Measurements from ENCODE around the gene PHYHD1. TPM values are rescaled to one million over a fixed set of nuclear protein-coding genes. Genes with fewer than 3 reads are reported as not detected.

The PHYHD1 gene
- total RNA-seq, 2 donors from 2014 or later: 15.2 to 18.0 TPM

DNA sequence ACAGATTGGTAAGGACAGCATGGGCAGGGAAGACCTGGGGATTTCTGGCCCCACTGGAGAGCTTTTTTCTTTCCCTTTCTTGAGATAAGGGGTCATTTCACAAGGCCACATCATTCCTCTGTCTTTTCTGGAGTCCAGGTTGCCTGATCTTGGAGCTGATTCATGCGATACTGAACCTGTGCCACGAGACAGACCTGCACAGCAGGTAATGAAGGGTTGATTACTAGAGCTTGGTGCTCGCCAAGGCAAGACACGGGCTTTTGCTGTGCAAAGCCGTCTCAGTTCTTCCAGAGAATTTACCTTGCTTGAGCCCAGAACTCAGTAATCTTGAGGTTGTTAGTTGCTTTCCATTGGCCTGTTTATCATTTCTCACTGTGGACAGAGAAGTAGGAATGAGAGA lies 65.9 kb downstream of the PHYHD1 start:
- Histone ChIP-seq H3K27me3 (ENCODE audit: control insufficient read depth, insufficient read depth, low read length, poor library complexity, severe bottlenecking) (no peaks in the 10 kb centered on the region), H3K27ac (ENCODE audit: low read depth, low read length) (no peak overlapping the region), H3K4me1 (ENCODE audit: control insufficient read depth, insufficient read depth, low read length) (no peaks in the 10 kb centered on the region), H3K4me3 (ENCODE audit: low read length) (no peak overlapping the region), H3K9ac (ENCODE audit: extremely low read depth, low read length, poor library complexity, severe bottlenecking) (no peak overlapping the region), H3K36me3 (ENCODE audit: control insufficient read depth, insufficient read depth, low read length) (peaks cover 70% of the 10 kb centered on the region), H3K9me3 (ENCODE audit: control insufficient read depth, low read length) (no peaks in the 10 kb centered on the region)
- no peaks in the 10 kb centered on the region for H3K27me3 Mint-ChIP-seq (ENCODE audit: insufficient read depth)
- WGBS, 2 experiments (ENCODE audit: insufficient coverage in 1 of 2, insufficient read length in 1 of 2): 92 to 94% methylated on average over 5 of the region's 5 CpGs
- no peak overlapping the region for H3K4me3 Mint-ChIP-seq
- H3K9me3 Mint-ChIP-seq: no peaks in the 10 kb centered on the region
- TF ChIP-seq, protein P1, sequence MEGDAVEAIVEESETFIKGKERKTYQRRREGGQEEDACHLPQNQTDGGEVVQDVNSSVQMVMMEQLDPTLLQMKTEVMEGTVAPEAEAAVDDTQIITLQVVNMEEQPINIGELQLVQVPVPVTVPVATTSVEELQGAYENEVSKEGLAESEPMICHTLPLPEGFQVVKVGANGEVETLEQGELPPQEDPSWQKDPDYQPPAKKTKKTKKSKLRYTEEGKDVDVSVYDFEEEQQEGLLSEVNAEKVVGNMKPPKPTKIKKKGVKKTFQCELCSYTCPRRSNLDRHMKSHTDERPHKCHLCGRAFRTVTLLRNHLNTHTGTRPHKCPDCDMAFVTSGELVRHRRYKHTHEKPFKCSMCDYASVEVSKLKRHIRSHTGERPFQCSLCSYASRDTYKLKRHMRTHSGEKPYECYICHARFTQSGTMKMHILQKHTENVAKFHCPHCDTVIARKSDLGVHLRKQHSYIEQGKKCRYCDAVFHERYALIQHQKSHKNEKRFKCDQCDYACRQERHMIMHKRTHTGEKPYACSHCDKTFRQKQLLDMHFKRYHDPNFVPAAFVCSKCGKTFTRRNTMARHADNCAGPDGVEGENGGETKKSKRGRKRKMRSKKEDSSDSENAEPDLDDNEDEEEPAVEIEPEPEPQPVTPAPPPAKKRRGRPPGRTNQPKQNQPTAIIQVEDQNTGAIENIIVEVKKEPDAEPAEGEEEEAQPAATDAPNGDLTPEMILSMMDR (conservative IDR thresholded peaks at IDR 0.05): no peak
- H3K27ac Mint-ChIP-seq: no peak overlapping the region
- no peaks in the 10 kb centered on the region for H3K4me1 Mint-ChIP-seq
- H3K36me3 Mint-ChIP-seq (ENCODE audit: low read depth): peaks cover 73% of the 10 kb centered on the region
- DNase-seq: no peak

DNA sequence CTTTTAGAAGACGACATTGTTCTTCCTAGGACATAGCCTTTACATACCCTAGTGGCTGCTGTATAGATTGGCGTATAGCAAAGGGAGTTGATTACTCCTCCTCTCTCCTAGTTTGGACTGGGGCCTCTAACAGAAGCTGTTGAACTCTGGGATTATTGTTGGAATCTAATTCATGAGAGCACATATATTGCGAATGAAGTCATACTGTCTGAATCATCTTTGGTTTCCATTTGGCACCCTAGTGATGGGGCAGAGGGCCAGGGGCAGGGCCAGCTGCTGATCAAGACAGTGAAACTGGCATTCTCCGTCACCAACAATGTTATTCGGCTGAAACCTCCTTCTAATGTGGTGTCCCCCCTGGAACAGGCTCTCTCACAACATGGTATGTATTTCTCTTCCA lies 67.0 kb downstream of the PHYHD1 start:
- no peaks in the 10 kb centered on the region for H3K27me3 Mint-ChIP-seq (ENCODE audit: insufficient read depth)
- TF ChIP-seq, protein P1 (conservative IDR thresholded peaks at IDR 0.05): no peak
- H3K9ac ChIP-seq (ENCODE audit: extremely low read depth, low read length, poor library complexity, severe bottlenecking): no peak overlapping the region
- no peaks in the 10 kb centered on the region for H3K9me3 Mint-ChIP-seq
- H3K36me3 Mint-ChIP-seq (ENCODE audit: low read depth): peaks cover 64% of the 10 kb centered on the region
- no peak for DNase-seq
- no peaks in the 10 kb centered on the region for H3K27me3 ChIP-seq (ENCODE audit: control insufficient read depth, insufficient read depth, low read length, poor library complexity, severe bottlenecking)
- H3K4me3 ChIP-seq (ENCODE audit: low read length): no peak overlapping the region
- no peak overlapping the region for H3K4me3 Mint-ChIP-seq
- H3K4me1 Mint-ChIP-seq: no peaks in the 10 kb centered on the region
- no peak overlapping the region for H3K27ac ChIP-seq (ENCODE audit: low read depth, low read length)
- 96 to 100% methylated on average over 2 to 5 of the region's 5 CpGs for WGBS, 2 experiments (ENCODE audit: insufficient coverage in 1 of 2, insufficient read length in 1 of 2)
- no peaks in the 10 kb centered on the region for H3K4me1 ChIP-seq (ENCODE audit: control insufficient read depth, insufficient read depth, low read length)
- H3K36me3 ChIP-seq (ENCODE audit: control insufficient read depth, insufficient read depth, low read length): peaks cover 67% of the 10 kb centered on the region
- H3K27ac Mint-ChIP-seq: no peak overlapping the region
- H3K9me3 ChIP-seq (ENCODE audit: control insufficient read depth, low read length): no peaks in the 10 kb centered on the region

Other genes with a start within 250 kb of the PHYHD1 start
- gene SET, start 231.8 kb upstream of the PHYHD1 start, total RNA-seq: 100 to 1,000 TPM; 762 to 795 TPM
- gene PKN3, start 218.5 kb upstream of the PHYHD1 start, total RNA-seq: 10 to 100 TPM; 26.0 to 27.2 TPM
- gene ZDHHC12, start 196.9 kb upstream of the PHYHD1 start, total RNA-seq: 10 to 100 TPM; 50.5 to 59.6 TPM
- gene ZER1, start 149.1 kb upstream of the PHYHD1 start, total RNA-seq: 10 to 100 TPM; 33.0 to 33.8 TPM
- gene TBC1D13, start 133.7 kb upstream of the PHYHD1 start, total RNA-seq: 10 to 100 TPM; 30.2 to 34.3 TPM
- 10 to 100 TPM; 15.5 to 15.7 TPM for gene ENDOG, start 102.5 kb upstream of the PHYHD1 start, total RNA-seq
- gene SPOUT1, start 91.2 kb upstream of the PHYHD1 start, total RNA-seq: 10 to 100 TPM; 66.9 to 86.5 TPM
- 10 to 100 TPM; 13.6 to 25.3 TPM for gene KYAT1, start 39.0 kb upstream of the PHYHD1 start, total RNA-seq
- gene LRRC8A, start 38.8 kb upstream of the PHYHD1 start, total RNA-seq: 10 to 100 TPM; 54.6 to 58.7 TPM
- 10 to 100 TPM; 18.0 to 19.8 TPM for gene DOLK, start 26.6 kb downstream of the PHYHD1 start, total RNA-seq
- 10 to 100 TPM; 89.8 to 94.8 TPM for gene NUP188, start 26.7 kb downstream of the PHYHD1 start, total RNA-seq
- gene SH3GLB2, start 107.3 kb downstream of the PHYHD1 start, total RNA-seq: 10 to 100 TPM; 86.9 to 98.1 TPM
- gene MIGA2, start 115.6 kb downstream of the PHYHD1 start, total RNA-seq: 10 to 100 TPM; 41.4 to 41.5 TPM
- gene DOLPP1, start 160.1 kb downstream of the PHYHD1 start, total RNA-seq: 10 to 100 TPM; 30.1 to 30.4 TPM
- gene CRAT, start 189.8 kb downstream of the PHYHD1 start, total RNA-seq: 10 to 100 TPM; 17.2 to 17.5 TPM
- 100 to 1,000 TPM; 134 to 139 TPM for gene PTPA, start 190.4 kb downstream of the PHYHD1 start, total RNA-seq

Data from endodermal cell (in vitro differentiated cells).